Activated CD4-positive, CD25-positive, alpha-beta regulatory T cell treated with anti-CD3 and anti-CD28 coated beads, Interleukin-2, amount 50 U/mL, for 16 hours (primary cell): ENCODE data around the gene ARNT2.

Source experiments
- DNase-seq: peaks from one replicate; pipeline ENCODE4 v3.0.0-alpha.2; 2020; ENCODE audit warnings: low read depth, low spot score

Gene ARNT2

DNA sequence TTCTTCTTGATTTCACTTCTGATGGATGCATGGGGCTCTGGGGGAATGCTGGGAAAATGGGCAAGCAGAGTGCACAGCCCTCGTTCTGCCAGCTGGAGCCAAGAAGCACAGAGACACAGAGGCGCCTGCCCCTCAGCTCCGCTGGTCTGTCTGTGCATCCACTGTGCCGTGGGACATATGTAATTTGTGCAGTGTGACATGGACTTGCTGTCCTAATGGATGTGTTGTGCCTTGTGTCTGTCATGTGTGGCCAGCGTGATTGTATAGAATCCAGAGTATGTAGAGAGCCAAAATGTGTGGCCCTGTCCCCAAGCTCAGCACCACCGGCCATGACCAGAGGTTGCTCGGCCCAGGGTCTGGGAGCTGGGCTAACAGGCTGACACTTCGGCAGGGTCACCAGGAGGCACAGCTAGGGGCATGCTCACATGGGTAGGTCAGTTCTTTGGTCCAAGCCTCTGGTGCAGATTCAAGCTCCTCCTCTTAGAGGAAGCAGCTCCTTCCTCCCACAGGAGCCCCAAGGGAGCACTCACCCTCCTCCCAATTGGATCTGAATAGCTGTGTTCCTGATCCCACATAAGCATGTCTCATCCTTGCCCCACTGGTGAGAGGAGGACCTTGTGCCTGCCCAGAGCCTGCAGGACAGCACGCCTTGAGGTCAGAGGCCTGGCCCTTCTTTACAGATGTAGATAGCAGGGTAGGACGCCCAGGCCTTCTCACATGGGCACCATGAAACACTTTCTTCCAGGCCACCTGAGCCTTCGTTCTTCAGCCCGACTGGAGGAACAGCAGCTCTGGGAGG, 190.1 kb downstream of the ARNT2 start:
- no peak for DNase-seq

DNA sequence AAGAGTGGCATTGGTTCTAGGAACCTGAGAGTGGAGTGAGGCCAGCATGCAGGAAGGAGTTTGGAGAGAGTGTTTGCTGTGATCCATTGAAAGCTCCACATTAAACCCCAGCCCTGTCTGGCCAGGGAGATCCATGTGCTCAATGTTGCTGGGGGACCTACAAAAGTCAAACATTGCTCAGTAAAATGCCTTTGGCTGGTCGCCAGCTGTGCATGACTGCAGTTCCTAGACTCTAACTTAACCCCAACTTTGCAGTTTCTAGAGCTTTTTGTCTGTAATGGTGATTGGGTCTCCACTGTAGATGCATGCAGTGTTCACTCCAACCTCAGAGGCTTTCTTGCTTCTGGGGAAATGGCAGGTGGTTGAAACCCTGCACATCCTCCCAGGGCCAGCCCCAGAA, 191.2 kb downstream of the ARNT2 start:
- no peak for DNase-seq

DNA sequence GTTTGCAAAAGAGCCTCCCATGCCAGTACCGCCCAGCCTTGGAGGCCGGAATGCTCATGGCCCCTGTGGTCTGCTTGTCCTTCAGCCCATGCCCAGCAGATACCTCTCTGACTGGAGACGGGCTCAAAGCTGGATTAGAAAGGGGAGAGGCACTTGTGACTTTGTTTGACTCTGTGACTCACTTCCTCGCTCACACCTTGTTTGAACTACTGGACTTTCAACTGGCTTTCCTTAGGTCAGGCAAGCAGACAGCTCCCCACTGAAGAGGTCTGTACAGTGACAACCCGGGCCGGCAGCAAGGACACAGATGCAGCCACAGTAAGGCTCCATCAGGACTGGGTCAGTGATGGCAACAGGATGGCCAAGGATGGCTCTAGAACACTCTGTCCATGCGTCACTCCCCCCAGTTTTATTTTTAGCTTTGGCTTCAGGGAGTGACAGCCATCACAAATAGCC, 192.4 kb downstream of the ARNT2 start:
- no peak for DNase-seq

DNA sequence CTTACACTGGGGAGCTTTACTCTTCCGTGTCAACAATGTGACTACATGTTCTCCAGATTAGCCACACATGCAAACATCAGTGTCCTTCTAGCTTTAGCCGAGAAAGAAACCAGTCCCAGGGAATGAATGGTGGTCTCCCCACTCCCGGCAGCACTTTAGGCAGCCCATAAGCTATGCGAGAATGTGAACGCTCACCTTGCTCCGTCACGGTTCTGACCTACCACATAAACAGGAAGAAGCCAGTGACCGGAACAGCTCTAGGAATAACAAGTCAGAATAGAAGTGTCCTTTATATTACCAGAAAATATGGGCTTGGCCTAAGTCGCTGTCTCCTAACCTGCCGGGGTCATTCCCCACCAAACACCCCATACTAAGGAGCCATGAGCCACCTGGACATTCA, 192.9 kb downstream of the ARNT2 start:
- no peak for DNase-seq

DNA sequence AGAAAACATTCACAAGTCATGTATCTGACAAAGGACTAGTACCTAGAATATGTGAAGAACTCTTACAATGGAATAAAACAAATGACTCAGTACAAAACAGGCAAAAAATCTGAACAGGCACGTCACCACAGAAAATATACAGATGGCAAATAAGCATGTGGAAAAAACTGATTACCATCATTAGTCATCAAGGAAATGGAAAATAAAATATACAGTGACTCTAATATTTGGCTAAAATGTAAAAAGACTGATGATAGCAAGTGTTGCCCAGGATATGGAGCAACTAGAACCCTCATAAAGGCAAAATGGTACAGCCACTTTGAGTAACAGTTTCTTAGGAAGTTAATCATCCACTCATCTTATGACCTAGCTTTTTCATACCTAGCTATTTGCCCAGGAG, 195.2 kb downstream of the ARNT2 start:
- DNase-seq, result no peak

DNA sequence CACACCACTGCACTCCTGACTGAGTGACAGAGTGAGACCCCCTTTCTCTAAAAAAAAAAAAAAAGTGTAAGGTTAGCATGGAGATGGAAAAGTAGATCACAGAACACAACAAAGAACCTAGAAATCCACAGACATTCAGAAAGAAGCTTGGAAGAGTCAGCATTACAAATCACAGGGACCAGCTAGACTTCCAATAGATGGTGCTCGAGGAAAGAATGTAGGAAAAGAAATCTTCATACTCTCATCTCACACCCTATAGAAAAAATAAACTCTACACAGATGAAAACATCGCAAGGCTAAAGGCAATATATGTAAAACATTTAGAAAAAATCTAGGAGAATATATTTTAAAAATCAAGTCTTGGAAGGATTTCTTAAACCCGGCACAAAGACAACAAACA, 196.4 kb downstream of the ARNT2 start:
- DNase-seq, result no peak

DNA sequence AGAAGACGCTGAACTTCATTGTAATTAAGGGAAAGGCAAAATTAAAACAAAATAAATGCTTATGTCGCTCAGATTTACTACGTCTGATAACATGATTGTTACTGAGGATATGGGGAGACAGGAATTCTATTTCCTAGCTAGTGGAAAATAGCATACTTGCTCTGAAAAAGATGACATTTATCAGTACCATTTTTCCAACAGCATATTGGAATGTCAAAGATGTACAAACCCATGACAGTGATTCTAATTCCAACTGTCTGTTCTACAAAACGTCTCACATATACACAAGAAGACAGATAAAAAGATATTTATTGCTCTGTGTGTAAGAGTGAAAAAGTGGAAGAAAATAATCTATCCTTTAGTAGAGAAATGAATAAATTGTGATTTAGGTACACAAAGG, 197.1 kb downstream of the ARNT2 start:
- no peak for DNase-seq

DNA sequence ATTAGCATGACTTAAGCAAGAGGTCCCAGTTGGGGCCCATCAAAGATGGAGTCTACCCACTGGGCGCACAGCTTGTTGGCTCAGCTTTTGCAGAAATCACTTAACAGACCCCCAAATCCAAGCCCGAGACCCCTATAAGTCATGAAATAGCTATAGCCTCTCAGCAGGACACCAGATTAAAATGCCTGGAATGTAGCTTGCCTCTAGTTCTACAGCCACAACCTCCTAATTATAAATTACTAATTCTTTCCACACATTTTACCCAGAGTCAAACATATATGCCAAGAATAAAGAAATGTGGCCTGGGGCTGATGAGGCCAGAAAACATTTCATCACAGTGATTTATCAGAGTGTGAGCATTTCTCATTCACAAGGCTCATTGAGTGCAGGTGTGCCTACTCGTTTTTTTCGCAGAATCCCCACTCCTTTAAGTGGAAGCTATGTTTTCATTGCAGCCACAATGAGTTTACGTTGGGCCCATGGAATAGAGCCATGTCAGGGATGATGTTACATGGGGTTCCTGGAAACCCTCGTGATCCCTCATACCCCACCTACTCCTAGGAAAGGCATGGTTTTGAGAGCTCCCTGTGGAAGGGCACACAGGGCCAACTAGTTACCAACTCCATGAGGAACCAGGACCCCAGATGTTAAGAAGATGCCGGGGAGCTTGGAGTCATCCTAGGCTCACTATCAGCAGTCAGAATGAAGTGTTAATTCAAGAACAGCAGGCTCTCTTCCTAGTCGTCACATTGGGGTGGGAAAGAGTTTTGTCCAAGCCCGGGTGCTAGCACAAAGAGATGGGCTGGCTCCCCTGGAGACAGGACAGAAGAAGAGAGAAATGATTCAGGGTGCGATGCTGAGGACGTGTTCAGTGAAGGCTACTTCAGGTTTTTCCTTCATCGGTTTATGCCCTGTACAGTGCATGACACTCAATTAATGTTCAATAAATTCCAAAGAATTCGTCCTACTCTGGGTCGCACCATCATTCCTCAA, 200.7 kb downstream of the ARNT2 start:
- DNase-seq, result no peak

DNA sequence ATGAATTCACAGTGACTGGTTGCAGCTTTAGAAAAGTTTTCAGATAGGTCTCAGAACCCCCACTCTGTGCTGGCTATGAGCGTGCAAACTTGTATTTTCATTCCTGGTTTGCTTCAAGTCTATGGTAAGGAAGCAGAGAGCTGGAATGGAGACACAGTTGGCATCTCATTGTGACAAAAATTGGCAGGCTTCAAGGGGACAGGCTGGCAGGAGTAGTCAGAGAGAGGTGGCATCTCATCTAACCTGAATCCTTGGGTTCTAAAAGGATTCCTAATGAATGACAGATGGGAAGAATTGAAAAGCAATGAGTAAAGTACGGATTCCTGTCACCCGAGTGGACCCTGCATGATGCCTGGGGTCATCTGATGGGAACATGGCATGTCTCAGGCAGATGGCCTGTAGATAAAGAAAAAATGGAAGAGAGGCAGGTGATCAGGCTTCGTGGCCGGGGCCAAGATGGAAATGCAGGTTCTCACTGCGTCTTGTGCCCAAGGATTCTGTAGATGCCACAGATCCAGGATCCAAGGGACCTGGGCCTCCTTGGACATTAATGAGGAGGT, 201.5 kb downstream of the ARNT2 start:
- DNase-seq, result no peak

DNA sequence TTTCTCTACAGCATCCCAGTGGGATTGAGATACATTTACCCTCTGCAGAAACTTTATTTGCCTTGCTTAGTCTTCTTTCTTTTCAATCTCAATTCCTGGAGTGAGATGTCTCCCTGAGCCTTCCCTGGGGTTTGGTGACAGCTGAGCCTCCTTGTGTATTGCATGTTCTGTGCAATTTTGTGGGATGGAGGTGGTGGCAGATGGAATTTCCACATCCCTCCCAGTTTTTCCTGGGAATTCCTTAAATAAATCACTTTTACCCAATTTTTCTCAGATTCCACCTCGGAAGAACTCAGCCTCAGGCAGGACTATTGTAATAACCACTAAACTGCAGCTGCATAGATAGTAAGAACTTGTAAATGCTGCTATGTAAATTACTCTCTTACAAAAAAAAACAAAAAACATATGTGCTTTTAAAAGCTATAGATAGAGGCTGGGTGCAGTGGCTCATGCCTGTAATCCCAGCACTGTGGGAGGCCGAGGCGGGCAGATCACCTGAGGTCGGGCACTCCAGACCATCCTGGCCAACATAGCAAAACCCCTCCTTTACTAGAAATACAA, 202.4 kb downstream of the ARNT2 start:
- no peak for DNase-seq

DNA sequence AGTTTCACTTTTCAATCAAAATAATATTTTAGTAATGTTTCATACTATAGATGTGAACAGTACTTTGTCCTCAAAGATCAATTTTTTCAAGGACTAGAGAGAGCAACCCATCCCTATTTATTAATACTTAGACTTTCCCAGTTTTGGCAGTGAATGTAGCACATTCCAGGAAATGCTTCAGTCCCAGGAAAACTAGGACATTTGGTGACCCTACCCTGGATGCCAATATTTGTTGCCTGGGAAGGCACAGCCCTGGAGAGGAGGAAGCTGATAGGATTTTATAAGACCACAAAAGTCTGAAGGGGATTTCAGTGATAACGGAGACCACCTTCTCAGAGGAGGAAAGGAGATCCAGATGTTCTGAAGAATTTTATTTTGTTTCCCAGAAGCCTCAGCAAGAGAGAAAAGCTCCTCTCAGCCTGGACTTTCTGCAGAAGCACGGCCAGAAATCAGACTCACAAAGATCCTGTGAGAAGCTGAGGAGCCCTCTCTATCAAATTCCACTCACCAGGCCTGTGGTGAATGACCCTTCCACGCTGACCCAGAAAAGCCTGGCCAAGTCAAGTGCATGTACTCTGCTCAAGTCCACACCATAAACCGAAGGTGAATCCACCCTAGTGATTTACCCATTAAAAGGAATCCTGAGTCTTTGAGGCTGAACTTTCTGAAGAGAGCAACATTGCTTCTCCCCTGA, 203.3 kb downstream of the ARNT2 start:
- no peak for DNase-seq

DNA sequence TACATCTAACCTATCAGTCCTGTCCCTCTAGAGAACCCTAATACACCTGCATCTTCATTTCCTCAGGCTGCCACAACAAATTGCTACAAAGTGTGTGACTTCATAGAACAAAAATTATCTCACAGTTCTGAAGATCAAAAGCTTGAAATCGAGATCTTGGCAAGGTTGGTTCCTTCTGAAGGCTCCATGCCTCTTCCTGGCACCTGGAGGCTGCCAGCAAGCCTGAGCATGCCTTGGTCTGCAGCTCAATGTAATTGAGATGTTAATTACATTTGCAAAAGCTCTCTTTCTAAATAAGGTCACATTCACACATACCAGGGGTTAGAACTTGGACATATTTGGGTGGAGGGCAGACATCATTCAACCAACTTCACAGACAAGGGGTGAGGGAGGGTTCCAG, 204.5 kb downstream of the ARNT2 start:
- DNase-seq, result no peak

DNA sequence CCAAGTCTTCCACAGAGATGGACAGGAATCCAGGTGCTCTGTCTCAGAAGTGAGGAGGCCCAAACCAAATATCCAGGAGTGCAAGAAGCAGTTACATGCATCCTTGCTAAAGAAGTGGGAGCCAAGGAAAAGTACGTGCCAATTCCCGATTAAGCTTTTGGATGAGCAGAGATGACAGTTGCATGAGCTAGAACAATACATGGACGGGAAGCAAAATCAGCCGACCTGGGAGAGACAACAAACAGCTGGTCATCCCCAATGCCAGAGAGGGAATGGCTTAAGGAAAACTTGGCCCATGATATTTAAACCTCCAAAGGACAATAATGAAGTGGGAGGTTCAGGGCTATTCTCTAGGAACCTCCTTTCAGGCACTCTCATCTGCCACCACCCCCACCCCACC, 204.9 kb downstream of the ARNT2 start:
- DNase-seq, result no peak

DNA sequence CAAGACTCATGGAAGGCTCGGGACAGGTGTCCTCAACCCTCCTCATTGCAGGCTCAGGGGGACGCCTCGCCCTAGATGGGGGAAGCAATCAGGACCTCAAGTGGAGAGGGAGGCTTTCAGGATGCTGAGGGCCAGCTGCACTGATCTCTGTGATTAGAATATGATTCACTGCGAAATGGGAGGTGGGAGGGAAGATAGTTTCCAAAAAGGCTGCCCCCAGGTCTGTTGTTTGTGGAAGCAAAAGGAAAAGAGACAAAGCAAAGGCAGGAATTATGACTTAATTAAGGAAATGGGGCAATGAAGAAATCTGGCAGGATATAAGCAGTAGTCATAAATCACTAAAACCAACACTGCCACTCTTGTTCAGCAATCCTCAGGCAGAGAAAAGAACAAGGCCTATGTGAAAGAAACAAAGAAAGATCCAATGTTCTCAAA, 205.3 kb downstream of the ARNT2 start:
- DNase-seq, result no peak

DNA sequence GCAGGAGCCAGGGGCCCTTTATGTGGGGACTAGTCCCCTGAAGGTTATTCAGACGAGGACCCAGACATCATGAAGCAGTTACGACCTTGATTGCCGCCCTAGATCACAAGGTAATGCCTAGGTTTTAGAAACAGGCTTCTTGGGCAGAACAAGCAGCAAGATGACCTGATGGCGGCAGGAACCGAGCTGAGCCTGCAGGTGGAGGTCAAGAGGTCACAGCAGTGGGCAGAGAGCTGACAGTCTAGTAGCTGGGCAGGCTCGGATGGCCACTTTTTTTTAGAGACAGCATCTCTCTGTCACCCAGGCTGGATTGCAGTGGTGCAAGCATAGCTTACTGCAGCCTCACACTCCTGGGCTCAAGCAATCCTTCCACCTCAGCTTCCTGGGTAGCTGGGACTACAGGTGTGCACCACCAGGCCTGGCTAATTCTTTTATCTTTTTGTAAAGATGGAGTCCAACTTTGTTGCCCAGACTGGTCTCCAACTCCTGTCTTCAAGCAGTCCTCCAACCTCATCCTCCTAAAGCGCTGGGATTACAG, 207.4 kb downstream of the ARNT2 start:
- no peak for DNase-seq

DNA sequence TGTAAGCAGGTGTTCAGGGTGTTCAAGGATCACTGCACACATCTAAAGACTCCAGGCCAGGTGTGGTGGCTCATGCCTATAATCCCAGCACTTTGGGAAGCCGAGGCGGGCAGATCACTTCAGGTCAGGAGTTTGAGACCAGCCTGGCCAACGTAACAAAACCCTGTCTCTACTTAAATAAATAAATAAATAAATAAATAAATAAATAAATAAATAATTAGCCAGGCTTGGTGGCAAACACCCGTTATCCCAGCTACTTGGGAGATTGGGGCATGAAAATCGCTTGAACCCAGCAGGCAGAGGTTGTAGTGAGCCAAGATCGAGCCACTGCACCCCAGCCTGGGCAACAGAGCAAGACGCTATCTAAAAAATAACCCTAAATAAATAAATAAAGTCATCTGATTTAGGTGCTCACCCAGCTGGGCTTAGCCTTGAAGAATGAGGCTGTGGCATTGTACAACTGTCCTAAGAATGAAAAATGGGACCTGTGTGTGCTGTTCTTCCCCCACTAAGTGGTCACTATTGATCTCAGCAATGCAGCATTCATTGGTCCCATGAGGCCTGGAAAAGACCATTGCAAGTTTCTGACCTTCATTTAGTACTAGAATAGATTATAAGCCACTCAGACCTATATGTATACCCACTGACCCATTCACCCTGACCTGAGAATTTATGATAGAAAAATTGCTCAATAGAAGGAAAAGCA, 208.1 kb downstream of the ARNT2 start:
- no peak for DNase-seq

DNA sequence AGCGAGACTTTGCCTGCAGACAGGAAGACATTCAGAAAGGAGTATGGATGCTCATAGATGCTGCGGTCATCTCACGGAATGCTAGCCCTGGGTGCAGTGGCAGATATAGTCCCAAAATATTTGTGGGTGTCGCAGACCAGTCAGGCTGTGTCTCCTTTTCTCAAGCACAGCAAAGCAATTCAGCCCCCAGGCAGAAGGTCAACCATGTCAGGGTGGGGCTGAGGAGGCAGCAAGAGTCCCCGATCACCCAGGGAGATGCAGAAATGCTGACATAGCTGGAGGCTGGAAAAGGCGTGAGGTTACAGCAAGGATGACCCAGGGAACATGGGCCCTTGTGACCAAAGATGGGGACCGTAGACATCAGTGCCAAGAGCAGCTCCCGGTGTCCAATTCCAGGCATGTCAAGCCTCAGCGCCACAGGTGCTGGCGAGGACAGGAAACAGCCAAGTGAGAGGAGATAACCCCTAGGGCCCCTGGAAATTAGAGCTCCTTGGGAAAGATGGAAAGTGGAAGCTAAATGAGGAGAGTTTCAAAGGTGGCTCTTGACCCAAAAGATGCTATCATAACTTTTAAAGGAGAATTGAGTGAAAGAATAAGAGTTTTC, 209.7 kb downstream of the ARNT2 start:
- DNase-seq, result no peak

DNA sequence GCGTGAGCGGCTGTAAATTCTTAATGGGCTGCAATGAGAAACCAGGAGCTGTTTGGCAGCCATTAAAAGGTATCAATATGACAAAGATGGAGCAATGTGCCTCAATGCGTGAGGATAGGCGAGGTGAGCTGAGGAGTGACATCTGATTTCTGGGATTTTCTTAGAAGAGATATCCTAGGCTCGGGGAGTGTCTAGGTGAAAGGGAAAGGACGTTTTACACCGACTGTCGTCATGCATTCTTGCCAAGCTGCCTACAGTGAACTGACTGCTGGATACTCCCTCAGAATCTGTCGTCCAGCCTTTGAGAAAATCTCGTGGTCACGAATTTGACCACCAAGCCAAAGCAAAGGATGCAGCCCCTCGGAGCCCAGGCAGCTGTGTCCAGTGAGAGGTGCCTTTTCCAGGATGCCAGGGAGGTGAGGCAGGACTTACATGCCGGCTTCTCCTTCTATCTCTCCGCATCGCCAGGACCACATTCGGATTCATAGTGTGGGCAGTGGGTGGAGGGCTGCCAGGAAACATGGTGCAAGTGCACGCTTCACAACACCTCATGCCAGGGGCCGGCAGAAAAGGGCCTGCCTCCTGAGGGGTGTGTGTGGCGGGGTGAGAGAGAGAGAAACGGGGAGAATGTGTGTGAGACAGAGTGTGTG, 210.7 kb downstream of the ARNT2 start:
- DNase-seq, result no peak

DNA sequence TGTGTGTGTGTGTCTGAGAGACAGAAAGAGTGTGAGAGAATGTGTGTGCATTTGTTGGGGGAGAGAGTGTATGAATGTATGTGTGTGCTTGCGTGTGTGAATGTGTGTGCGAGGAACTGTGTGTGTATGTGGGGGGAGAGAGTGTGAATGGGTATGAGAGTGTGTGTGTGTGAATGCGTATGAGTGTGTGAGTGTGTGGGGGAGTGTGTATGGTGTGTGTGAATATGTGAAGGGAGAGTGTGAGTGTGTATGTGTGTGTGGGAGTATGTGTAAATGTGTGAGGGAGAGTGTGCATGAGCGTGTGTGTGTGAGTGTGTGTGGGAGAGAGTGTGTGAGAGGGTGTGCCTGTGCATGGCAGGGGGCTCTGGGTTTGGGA, 211.2 kb downstream of the ARNT2 start:
- DNase-seq, result no peak
